H1 (cell line): ENCODE data around the gene SKIL. TPM values are rescaled to one million over a fixed set of nuclear protein-coding genes. Genes with fewer than 3 reads are reported as not detected.

Experiments
- USF2 ChIP-seq: IDR thresholded peaks from 2 replicates; pipeline ENCODE4 v1.6.1; 2011; ENCODE audit warnings: low read length, improper control_type of control experiment
- polyA plus RNA-seq, 7 experiments: library from polyadenylated mRNA; depleted of rRNA in 3 of 7; stranded (reverse) in 5 of 7; unstranded in 2 of 7; fragments of >200 nt in 5 of 7; fragments of 200-250 nt in 2 of 7; gene quantifications; 1 replicate in 5 of 7; 2 replicates in 1 of 7; 4 replicates in 1 of 7; pipeline versions ENCODE4 v1.2.1 to v1.2.3, GENCODE V29; 2011 to 2013; ENCODE audit warnings: missing spikeins in 2 of 7, mixed read lengths in 2 of 7
- total RNA-seq: library from RNA; stranded (reverse); fragmentation: NEBNext Ultra II Directional; extraction: Animal tissue kit (Norgen Biotek cat#: 25700); gene quantifications from 2 replicates; pipeline ENCODE4 v1.2.1, GENCODE V29; 2021

SKIL gene
- total and polyA plus RNA-seq, 2 of the 8 experiments (the other 6 are each of a cell fraction or from before 2014, with no cell fraction given): 13.2 to 277 TPM

GRCh38 chr3:170368921-170369320 lies 11.4 kb downstream of the SKIL start (continued):
- TF ChIP-seq USF2: no peak
- TF ChIP-seq, all 59 proteins: peak for 0
